ENCODE results near the gene GIGYF2.

The GIGYF2 gene

DNA sequence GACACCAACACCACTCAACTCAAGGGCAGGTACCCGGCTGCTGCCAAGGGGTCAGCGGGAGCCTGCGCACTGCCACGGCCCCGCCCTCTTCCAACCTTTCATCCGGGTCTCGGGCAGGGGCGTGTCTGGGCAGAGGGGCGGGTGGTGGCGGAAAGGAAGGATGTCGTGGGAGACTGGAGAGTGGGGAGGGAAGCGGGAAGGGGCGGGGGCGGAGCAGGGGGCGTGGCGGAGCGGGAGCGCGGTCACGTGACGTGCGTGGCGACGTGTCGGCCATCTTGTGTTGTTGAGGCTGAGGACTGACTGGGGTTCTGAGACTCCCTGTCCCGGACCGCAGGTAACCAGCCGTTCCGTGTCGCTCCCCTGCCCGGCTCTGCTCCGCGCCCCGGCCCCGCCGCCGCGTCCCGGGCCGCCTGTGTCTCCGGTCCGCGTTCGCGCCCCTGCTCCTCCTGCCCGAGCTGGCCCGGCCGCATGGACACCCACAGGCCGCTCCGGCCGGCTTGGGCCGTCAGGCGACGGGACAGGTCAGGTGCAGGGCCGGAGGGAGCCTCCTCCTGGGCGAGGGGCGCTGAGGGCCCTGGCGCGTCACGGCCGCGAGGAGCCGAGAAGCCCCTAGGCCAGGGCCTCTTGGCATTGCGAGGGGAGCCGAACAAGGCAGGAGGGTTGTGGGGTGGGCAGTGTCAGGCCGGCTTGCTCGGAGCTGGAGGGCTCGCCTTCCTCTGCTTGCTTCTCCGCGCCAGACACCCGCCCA lies at the start of gene GIGYF2 (continued):
- TF ChIP-seq, protein P1, sequence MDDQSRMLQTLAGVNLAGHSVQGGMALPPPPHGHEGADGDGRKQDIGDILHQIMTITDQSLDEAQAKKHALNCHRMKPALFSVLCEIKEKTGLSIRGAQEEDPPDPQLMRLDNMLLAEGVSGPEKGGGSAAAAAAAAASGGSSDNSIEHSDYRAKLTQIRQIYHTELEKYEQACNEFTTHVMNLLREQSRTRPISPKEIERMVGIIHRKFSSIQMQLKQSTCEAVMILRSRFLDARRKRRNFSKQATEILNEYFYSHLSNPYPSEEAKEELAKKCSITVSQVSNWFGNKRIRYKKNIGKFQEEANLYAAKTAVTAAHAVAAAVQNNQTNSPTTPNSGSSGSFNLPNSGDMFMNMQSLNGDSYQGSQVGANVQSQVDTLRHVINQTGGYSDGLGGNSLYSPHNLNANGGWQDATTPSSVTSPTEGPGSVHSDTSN (CRISPR knock-in tag; IDR thresholded peaks at IDR 0.05): peak; percentile 79; the same call in 1 of the 2 replicates
- TF ChIP-seq ZNF366 (tag by site-specific recombination; conservative IDR thresholded peaks at IDR 0.05) (peak; percentile 100), SP3 (tag by site-specific recombination; IDR thresholded peaks at IDR 0.05) (peak; percentile 95), IKZF3 (tag by site-specific recombination; IDR thresholded peaks at IDR 0.05) (peak; percentile 66; the same call in 1 of the 2 replicates), ZNF843 (tag by site-specific recombination; IDR thresholded peaks at IDR 0.05) (no peak), ZIC2 (tag by site-specific recombination; IDR thresholded peaks at IDR 0.05) (no peak), EGR2 (tag by site-specific recombination; IDR thresholded peaks at IDR 0.05; ENCODE audit: low read depth) (peak; percentile 91), ZNF677 (tag by site-specific recombination; IDR thresholded peaks at IDR 0.05) (0 out of 2 replicates have a peak, but pooled peaks have one; percentile 9), ZXDB (tag by site-specific recombination; IDR thresholded peaks at IDR 0.05) (peak; percentile 42; the same call in 1 of the 2 replicates), ZNF560 (tag by site-specific recombination; IDR thresholded peaks at IDR 0.05; ENCODE audit: borderline replicate concordance) (no peak), SP2 (tag by site-specific recombination; IDR thresholded peaks at IDR 0.05) (peak; percentile 94), ZFP41 (tag by site-specific recombination; IDR thresholded peaks at IDR 0.05; ENCODE audit: borderline replicate concordance) (no peak), ZBTB7A (tag by site-specific recombination; IDR thresholded peaks at IDR 0.05; ENCODE audit: low read depth) (no peak), ZNF292 (tag by site-specific recombination; IDR thresholded peaks at IDR 0.05; ENCODE audit: borderline replicate concordance, low read depth) (no peak), KLF8 (tag by site-specific recombination; IDR thresholded peaks at IDR 0.05) (peak; percentile 94), ZNF830 (tag by site-specific recombination; IDR thresholded peaks at IDR 0.05; ENCODE audit: low read depth) (no peak), ZFHX2 (tag by site-specific recombination; conservative IDR thresholded peaks at IDR 0.05) (peak; percentile 88), ZNF660 (tag by site-specific recombination; IDR thresholded peaks at IDR 0.05) (peak; percentile 34; the same call in 1 of the 2 replicates), KLF10 (tag by site-specific recombination; IDR thresholded peaks at IDR 0.05) (peak; percentile 66), KLF1 (tag by site-specific recombination; IDR thresholded peaks at IDR 0.05) (peak; percentile 54), ZSCAN30 (tag by site-specific recombination; IDR thresholded peaks at IDR 0.05) (peak; percentile 37; the same call in 1 of the 2 replicates)
- TF ChIP-seq, protein P2, sequence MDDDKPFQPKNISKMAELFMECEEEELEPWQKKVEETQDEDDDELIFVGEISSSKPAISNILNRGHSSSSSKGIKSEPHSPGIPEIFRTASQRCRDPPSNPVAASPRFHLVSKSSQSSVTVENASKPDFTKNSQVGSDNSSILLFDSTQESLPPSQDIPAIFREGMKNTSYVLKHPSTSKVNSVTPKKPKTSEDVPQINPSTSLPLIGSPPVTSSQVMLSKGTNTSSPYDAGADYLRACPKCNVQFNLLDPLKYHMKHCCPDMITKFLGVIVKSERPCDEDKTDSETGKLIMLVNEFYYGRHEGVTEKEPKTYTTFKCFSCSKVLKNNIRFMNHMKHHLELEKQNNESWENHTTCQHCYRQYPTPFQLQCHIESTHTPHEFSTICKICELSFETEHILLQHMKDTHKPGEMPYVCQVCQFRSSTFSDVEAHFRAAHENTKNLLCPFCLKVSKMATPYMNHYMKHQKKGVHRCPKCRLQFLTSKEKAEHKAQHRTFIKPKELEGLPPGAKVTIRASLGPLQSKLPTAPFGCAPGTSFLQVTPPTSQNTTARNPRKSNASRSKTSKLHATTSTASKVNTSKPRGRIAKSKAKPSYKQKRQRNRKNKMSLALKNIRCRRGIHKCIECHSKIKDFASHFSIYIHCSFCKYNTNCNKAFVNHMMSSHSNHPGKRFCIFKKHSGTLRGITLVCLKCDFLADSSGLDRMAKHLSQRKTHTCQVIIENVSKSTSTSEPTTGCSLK (tag by site-specific recombination; IDR thresholded peaks at IDR 0.05): no peak

DNA sequence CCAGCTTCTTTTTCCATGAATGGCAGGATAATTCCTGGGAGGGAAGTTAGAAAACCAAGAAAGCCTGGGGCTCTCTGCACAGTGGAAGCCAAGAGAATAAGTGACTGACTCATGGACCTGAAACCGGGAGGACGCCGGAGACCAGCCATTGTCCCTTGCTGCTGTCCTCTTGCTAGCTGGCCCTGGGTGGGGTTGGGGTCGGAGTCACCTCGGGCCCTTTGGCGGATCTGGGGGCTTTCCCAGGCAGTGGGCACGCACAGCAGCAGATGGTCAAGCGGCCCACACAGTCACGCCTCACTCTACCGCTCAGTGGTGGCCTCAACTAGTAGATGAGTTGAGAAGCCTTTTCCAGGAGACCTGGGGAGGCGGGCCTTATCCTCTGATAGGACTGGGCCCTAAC lies 48.1 kb upstream of the GIGYF2 start:
- H3K4me1 ChIP-seq (ENCODE audit: control insufficient read depth, insufficient read depth, low read length): peaks cover 3% of the 10 kb centered on the region; the same call in 1 of the 2 replicates
- H3K9me3 ChIP-seq (ENCODE audit: control insufficient read depth, insufficient read depth, low read depth, low read length): no peaks in the 10 kb centered on the region
- no peak overlapping the region for H3K27ac ChIP-seq (ENCODE audit: extremely low read depth, low read depth, low read length)
- CTCF ChIA-PET: interaction anchor here (0.7 kb wide), 1 partner anchor 44 kb away, joined by 3 read pairs; no protein-coding TSS in a partner anchor
- no peaks in the 10 kb centered on the region for H3K36me3 ChIP-seq (ENCODE audit: control insufficient read depth in 2 of 2, insufficient read depth in 1 of 2, low read length in 2 of 2)
- POLR2A ChIA-PET: no interaction called here
- no peak overlapping the region for H3K4me3 ChIP-seq (ENCODE audit: low read depth, low read length)
- TF ChIP-seq YY1 (tag by site-specific recombination; IDR thresholded peaks at IDR 0.05) (no peak), SCRT1 (tag by site-specific recombination; IDR thresholded peaks at IDR 0.05; ENCODE audit: borderline replicate concordance) (no peak), BCL11A (tag by site-specific recombination; IDR thresholded peaks at IDR 0.05; ENCODE audit: low read depth) (no peak), ZNF664 (tag by site-specific recombination; IDR thresholded peaks at IDR 0.05) (no peak), ZNF223 (tag by site-specific recombination; IDR thresholded peaks at IDR 0.05) (no peak), ZBTB7A (tag by site-specific recombination; IDR thresholded peaks at IDR 0.05; ENCODE audit: low read depth) (no peak)
- TF ChIP-seq, protein P3, sequence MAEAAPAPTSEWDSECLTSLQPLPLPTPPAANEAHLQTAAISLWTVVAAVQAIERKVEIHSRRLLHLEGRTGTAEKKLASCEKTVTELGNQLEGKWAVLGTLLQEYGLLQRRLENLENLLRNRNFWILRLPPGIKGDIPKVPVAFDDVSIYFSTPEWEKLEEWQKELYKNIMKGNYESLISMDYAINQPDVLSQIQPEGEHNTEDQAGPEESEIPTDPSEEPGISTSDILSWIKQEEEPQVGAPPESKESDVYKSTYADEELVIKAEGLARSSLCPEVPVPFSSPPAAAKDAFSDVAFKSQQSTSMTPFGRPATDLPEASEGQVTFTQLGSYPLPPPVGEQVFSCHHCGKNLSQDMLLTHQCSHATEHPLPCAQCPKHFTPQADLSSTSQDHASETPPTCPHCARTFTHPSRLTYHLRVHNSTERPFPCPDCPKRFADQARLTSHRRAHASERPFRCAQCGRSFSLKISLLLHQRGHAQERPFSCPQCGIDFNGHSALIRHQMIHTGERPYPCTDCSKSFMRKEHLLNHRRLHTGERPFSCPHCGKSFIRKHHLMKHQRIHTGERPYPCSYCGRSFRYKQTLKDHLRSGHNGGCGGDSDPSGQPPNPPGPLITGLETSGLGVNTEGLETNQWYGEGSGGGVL (tag by site-specific recombination; IDR thresholded peaks at IDR 0.05): no peak
- TF ChIP-seq, protein P4, sequence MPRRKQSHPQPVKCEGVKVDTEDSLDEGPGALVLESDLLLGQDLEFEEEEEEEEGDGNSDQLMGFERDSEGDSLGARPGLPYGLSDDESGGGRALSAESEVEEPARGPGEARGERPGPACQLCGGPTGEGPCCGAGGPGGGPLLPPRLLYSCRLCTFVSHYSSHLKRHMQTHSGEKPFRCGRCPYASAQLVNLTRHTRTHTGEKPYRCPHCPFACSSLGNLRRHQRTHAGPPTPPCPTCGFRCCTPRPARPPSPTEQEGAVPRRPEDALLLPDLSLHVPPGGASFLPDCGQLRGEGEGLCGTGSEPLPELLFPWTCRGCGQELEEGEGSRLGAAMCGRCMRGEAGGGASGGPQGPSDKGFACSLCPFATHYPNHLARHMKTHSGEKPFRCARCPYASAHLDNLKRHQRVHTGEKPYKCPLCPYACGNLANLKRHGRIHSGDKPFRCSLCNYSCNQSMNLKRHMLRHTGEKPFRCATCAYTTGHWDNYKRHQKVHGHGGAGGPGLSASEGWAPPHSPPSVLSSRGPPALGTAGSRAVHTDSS (tag by site-specific recombination; IDR thresholded peaks at IDR 0.05): no peak
- TF ChIP-seq, protein P5, sequence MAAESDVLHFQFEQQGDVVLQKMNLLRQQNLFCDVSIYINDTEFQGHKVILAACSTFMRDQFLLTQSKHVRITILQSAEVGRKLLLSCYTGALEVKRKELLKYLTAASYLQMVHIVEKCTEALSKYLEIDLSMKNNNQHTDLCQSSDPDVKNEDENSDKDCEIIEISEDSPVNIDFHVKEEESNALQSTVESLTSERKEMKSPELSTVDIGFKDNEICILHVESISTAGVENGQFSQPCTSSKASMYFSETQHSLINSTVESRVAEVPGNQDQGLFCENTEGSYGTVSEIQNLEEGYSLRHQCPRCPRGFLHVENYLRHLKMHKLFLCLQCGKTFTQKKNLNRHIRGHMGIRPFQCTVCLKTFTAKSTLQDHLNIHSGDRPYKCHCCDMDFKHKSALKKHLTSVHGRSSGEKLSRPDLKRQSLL (tag by site-specific recombination; IDR thresholded peaks at IDR 0.05): no peak

Data from HEK293 (cell line).